Measurements from ENCODE around the gene KCNQ5.

DNA sequence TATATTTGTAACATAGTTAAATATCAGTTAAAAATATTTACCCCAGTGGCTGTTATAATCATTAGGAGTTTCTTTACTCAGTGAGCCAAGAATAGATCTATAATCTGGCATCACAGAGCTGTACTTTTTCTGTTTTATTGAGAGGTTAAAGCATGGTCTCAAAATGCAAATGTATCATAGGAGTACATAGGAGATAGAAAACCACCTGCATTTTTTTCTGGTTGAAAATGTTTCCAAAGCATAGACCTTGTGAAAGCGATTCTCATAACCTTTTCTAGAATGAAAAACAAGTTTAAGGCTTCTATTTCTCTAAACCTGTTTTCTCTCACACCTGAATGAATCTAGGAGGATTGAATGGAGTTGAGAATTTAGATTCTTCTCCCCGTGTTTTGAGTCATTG, 14.4 kb downstream of the KCNQ5 start:
- TF ChIP-seq, protein P1, sequence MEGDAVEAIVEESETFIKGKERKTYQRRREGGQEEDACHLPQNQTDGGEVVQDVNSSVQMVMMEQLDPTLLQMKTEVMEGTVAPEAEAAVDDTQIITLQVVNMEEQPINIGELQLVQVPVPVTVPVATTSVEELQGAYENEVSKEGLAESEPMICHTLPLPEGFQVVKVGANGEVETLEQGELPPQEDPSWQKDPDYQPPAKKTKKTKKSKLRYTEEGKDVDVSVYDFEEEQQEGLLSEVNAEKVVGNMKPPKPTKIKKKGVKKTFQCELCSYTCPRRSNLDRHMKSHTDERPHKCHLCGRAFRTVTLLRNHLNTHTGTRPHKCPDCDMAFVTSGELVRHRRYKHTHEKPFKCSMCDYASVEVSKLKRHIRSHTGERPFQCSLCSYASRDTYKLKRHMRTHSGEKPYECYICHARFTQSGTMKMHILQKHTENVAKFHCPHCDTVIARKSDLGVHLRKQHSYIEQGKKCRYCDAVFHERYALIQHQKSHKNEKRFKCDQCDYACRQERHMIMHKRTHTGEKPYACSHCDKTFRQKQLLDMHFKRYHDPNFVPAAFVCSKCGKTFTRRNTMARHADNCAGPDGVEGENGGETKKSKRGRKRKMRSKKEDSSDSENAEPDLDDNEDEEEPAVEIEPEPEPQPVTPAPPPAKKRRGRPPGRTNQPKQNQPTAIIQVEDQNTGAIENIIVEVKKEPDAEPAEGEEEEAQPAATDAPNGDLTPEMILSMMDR (IDR thresholded peaks at IDR 0.05) = no peak
- no peak for TF ChIP-seq POLR2A (IDR thresholded peaks at IDR 0.05)
